ENCODE results near the gene AGO3. TPM values are rescaled to one million over a fixed set of nuclear protein-coding genes. Genes with fewer than 3 reads are reported as not detected.

The AGO3 gene
- polyA plus RNA-seq, 2 of the 4 experiments (the other 2 are of a cell fraction): 3.8 to 14.7 TPM

DNA sequence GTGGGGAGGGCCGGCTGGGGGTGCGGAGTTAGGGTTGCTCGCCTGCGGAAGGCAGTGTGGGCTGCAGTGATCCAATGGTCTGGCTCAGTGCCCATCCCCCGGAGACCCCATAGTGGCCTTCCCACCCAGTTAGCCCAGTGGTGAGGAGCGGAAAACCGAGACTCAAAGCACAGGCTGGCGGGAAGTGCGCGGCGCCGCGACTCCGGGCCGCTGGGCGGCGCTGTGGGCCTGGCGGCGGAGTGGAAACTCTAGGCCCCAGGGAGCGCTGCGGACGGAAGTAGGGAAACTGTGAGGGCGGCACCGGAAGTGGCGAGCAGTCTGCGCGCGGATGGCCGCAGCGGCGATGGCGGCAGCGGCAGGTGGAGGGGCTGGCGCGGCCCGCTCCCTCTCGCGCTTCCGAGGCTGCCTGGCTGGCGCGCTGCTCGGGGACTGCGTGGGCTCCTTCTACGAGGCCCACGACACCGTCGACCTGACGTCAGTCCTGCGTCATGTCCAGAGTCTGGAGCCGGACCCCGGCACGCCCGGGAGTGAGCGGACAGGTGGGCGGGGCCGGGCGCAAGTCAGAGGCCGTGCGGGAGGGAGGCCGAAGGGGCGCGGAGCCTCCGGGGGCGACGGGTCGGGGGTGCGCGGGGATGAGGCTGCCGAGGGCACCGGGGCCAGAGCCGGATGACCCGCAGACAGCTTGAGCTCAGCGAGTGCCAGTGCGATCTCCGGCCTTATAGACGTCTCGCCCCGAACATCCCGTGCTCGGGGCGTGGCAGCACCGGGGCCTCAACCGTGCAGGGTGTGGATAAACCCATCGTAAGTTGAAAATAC, 157.9 kb downstream of the AGO3 start, which contains the start of gene ADPRS (continued):
- TF ChIP-seq, protein P1, sequence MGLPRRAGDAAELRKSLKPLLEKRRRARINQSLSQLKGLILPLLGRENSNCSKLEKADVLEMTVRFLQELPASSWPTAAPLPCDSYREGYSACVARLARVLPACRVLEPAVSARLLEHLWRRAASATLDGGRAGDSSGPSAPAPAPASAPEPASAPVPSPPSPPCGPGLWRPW (IDR thresholded peaks at IDR 0.05): no peak
- TF ChIP-seq ZSCAN20 (CRISPR knock-in tag; IDR thresholded peaks at IDR 0.05) (no peak), MYC (IDR thresholded peaks at IDR 0.05; ENCODE audit: borderline replicate concordance, low read length) (no peak), ZNF302 (CRISPR knock-in tag; IDR thresholded peaks at IDR 0.05) (no peak), EP300 (IDR thresholded peaks at IDR 0.05) (no peak)
- TF ChIP-seq, protein P2, sequence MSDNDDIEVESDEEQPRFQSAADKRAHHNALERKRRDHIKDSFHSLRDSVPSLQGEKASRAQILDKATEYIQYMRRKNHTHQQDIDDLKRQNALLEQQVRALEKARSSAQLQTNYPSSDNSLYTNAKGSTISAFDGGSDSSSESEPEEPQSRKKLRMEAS (IDR thresholded peaks at IDR 0.05): peak; percentile 83

DNA sequence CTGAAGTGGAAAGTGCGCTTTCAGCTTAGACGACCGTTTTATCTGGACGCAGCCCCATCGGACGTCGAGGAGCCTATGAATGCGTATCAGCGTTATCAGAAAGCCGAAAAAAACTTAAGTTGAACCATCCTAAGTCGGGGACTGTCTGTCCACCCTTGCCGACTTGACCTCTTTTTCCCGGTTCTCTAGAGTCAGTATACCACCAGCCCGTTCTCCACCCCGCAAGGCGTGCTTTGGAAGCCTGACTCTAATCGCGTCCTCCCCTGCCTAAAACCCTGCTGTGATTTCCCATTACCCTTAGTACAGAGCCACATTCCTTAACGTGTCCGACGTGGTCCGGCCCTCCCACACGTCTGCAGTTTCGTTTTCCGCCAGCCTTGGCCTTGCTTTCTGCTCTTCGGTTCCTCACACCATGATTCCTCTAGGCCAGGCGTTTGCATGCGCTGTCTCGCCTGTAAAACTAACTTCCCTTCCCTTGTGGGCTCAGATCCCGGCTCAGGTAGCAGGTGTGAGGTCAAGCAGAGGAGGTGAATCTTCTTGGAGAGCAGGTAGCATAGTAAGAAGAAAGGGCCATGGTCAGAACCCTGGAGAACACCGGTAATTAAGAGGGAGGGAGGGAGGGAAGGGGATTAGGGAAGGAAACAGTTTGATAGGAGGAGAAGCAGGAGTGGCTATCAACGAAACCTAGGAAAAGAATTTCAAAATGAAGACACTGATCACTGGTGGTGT, 158.7 kb downstream of the AGO3 start:
- Histone ChIP-seq H3K4me2 (peak overlapping the region; percentile 99), H3K4me1 (peaks cover 6% of the 10 kb centered on the region), H3K27ac (peak overlapping the region; percentile 89 to 94), H3K9me3 (no peaks in the 10 kb centered on the region), H3K4me3 (peak overlapping the region; percentile 98)
- DNase-seq (ENCODE audit: low read depth in 1 of 2, low spot score in 1 of 2) (no peak), FAIRE-seq (no peak), ATAC-seq (peak in 1 of 2 experiments; percentile 9; a peak in 3 of 6 replicates)
- TF ChIP-seq, protein P3, sequence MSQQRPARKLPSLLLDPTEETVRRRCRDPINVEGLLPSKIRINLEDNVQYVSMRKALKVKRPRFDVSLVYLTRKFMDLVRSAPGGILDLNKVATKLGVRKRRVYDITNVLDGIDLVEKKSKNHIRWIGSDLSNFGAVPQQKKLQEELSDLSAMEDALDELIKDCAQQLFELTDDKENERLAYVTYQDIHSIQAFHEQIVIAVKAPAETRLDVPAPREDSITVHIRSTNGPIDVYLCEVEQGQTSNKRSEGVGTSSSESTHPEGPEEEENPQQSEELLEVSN (IDR thresholded peaks at IDR 0.05; ENCODE audit: borderline replicate concordance, low read depth): no peak
- TF ChIP-seq MAZ (IDR thresholded peaks at IDR 0.05; ENCODE audit: borderline replicate concordance, low read depth, low read length): no peak
- TF ChIP-seq HOXB5 (CRISPR knock-in tag; IDR thresholded peaks at IDR 0.05): no peak
- no peak for TF ChIP-seq PHF8 (IDR thresholded peaks at IDR 0.05; ENCODE audit: borderline replicate concordance, low read depth)
- TF ChIP-seq TP53 (CRISPR knock-in tag; IDR thresholded peaks at IDR 0.05): no peak
- TF ChIP-seq BHLHE40 (IDR thresholded peaks at IDR 0.05; ENCODE audit: low read depth, low read length): no peak
- no peak for TF ChIP-seq EP300 (IDR thresholded peaks at IDR 0.05)
- no peak for TF ChIP-seq EHF (CRISPR knock-in tag; IDR thresholded peaks at IDR 0.05)
- TF ChIP-seq KDM1A (IDR thresholded peaks at IDR 0.05; ENCODE audit: low read depth): no peak
- TF ChIP-seq POLR2AphosphoS2 (conservative IDR thresholded peaks at IDR 0.05; ENCODE audit: low read length): no peak
- TF ChIP-seq, protein P4, sequence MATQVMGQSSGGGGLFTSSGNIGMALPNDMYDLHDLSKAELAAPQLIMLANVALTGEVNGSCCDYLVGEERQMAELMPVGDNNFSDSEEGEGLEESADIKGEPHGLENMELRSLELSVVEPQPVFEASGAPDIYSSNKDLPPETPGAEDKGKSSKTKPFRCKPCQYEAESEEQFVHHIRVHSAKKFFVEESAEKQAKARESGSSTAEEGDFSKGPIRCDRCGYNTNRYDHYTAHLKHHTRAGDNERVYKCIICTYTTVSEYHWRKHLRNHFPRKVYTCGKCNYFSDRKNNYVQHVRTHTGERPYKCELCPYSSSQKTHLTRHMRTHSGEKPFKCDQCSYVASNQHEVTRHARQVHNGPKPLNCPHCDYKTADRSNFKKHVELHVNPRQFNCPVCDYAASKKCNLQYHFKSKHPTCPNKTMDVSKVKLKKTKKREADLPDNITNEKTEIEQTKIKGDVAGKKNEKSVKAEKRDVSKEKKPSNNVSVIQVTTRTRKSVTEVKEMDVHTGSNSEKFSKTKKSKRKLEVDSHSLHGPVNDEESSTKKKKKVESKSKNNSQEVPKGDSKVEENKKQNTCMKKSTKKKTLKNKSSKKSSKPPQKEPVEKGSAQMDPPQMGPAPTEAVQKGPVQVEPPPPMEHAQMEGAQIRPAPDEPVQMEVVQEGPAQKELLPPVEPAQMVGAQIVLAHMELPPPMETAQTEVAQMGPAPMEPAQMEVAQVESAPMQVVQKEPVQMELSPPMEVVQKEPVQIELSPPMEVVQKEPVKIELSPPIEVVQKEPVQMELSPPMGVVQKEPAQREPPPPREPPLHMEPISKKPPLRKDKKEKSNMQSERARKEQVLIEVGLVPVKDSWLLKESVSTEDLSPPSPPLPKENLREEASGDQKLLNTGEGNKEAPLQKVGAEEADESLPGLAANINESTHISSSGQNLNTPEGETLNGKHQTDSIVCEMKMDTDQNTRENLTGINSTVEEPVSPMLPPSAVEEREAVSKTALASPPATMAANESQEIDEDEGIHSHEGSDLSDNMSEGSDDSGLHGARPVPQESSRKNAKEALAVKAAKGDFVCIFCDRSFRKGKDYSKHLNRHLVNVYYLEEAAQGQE (IDR thresholded peaks at IDR 0.05): no peak
- TF ChIP-seq CHD2 (IDR thresholded peaks at IDR 0.05; ENCODE audit: low read length, partially characterized antibody): no peak
- TF ChIP-seq SREBF2 (IDR thresholded peaks at IDR 0.05): no peak
- POLR2A ChIA-PET: no interaction called here
- WGBS (ENCODE audit: missing lambda C conversion rate): 10% methylated on average over 32 of the region's 32 CpGs
- CTCF ChIA-PET: interaction anchor here (0.8 to 1.4 kb wide), 2 partner anchors 28 to 29 kb away, joined by 3 read pairs; no protein-coding TSS in a partner anchor
